Body of pancreas (tissue), 4 donors: Measurements from ENCODE around the gene C19orf73.

Experiments
- CTCF ChIP-seq, 7 experiments: fragments of 450-650 bp in 4 of 7; fragments of 200-600 bp in 3 of 7; sonication (generic) in 3 of 7; IDR thresholded peaks; one replicate each; pipeline ENCODE4 v1.5.1; 2016 to 2019; ENCODE audit warnings: antibody characterized with exemption in 7 of 7
- POLR2A ChIP-seq, 3 donors: fragments of 450-650 bp; IDR thresholded peaks; one replicate each; pipeline ENCODE4 v1.6.1; 2016; ENCODE audit warnings: antibody characterized with exemption in 3 of 3, mild to moderate bottlenecking in 2 of 3

- TF ChIP-seq CTCF (IDR thresholded peaks at IDR 0.05) (no peak), POLR2A (IDR thresholded peaks at IDR 0.05) (no peak)
These were observed 32.0 kb upstream of the C19orf73 start for GRCh38 chr19:49150944-49151243.
